ENCODE data around the gene DERA.
A peak's percentile ranks its signal among the peaks of the same experiment; 100 is the strongest.

DNA sequence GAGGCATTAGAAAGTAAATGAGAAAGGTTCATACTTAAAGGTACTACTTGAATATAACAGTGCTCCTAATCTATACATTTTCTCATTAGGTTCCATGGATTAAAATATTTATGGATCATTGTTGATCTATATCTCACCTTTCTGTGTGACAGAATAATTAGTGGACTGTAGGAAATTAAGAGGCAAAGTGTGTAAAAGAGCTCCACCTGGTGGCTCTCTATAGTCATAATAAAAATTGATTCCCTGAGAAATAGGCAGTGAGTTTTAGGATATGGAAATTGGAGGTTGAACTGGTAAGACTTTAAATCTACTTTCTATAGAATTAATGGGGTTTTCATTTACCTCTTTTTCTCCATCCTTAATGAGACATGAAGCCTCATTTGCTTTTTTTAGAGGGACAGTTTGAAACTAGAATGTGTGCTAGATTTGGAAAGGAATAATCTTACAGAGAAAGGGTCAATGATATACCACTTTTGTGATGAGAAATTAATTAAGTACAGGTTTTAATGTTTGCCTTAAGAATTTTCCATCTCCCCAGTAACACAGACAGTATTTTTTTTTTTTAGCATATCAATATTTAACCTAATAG is 11.8 kb upstream of the DERA start:
- TF ChIP-seq, protein P1, sequence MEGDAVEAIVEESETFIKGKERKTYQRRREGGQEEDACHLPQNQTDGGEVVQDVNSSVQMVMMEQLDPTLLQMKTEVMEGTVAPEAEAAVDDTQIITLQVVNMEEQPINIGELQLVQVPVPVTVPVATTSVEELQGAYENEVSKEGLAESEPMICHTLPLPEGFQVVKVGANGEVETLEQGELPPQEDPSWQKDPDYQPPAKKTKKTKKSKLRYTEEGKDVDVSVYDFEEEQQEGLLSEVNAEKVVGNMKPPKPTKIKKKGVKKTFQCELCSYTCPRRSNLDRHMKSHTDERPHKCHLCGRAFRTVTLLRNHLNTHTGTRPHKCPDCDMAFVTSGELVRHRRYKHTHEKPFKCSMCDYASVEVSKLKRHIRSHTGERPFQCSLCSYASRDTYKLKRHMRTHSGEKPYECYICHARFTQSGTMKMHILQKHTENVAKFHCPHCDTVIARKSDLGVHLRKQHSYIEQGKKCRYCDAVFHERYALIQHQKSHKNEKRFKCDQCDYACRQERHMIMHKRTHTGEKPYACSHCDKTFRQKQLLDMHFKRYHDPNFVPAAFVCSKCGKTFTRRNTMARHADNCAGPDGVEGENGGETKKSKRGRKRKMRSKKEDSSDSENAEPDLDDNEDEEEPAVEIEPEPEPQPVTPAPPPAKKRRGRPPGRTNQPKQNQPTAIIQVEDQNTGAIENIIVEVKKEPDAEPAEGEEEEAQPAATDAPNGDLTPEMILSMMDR (conservative IDR thresholded peaks at IDR 0.05; ENCODE audit: low read depth, low read length) = peak; percentile 81
- no peak for TF ChIP-seq EZH2 (IDR thresholded peaks at IDR 0.05; ENCODE audit: borderline replicate concordance, low read depth, low read length, poor library complexity, severe bottlenecking)

Data from A673 (cell line).